PC-9 (cell line): ENCODE results near the gene GPSM1. TPM values are rescaled to one million over a fixed set of nuclear protein-coding genes. Genes with fewer than 3 reads are reported as not detected.

Source experiments
- BruUV-seq: library from RNA; stranded (reverse); fragments of 400-500 nt; replicated peaks from 2 replicates; lab custom pipeline; 2021; lab: Mats Ljungman, UMichigan
- CTCF ChIA-PET: fragments of 300-600 bp; sonication (Branson Sonifier 250); formaldehyde crosslinking; loops from one replicate; lab custom pipeline; 2022; ENCODE audit warnings: antibody characterized with exemption; lab: Charles Lee
- POLR2A ChIA-PET: fragments of 300-600 bp; sonication (Branson Sonifier 250); formaldehyde crosslinking; loops from one replicate; lab custom pipeline; 2022; ENCODE audit warnings: antibody characterized with exemption; ENCODE audit not compliant: unreplicated experiment; lab: Charles Lee
- DNase-seq, 2 experiments: peaks; one replicate each; pipeline versions ENCODE4 v3.0.0 to v3.0.0-alpha.2; 2015 to 2022; ENCODE audit warnings: mixed read lengths in 1 of 2
- H2AFZ ChIP-seq: fragments of 200-600 bp; sonication (generic); 2 replicates; pipeline ENCODE4 v1.8.1; 2017; ENCODE audit warnings: antibody characterized with exemption
- H3F3A ChIP-seq: fragments of 200-600 bp; sonication (generic); 2 replicates; pipeline ENCODE4 v1.8.1; 2017; ENCODE audit warnings: antibody characterized with exemption, mild to moderate bottlenecking, low read depth; ENCODE audit not compliant: insufficient read depth
- H3K27ac ChIP-seq: fragments of 200-600 bp; sonication (generic); 2 replicates; pipeline ENCODE4 v1.6.1; 2016; ENCODE audit warnings: mixed run types
- H3K27me3 ChIP-seq: fragments of 200-600 bp; sonication (generic); 2 replicates; pipeline ENCODE4 v1.6.1; 2016; ENCODE audit warnings: low read depth, mixed run types; ENCODE audit not compliant: insufficient read depth
- H3K36me3 ChIP-seq: fragments of 200-600 bp; sonication (generic); 2 replicates; pipeline ENCODE4 v1.6.1; 2016; ENCODE audit warnings: low read depth, mixed run types
- H3K4me1 ChIP-seq: fragments of 200-600 bp; sonication (generic); replicated peaks from 2 replicates; pipeline ENCODE4 v1.6.1; 2016; ENCODE audit warnings: mixed run types; ENCODE audit not compliant: insufficient read depth
- H3K4me2 ChIP-seq: fragments of 200-600 bp; sonication (generic); 2 replicates; pipeline ENCODE4 v1.6.1; 2017; ENCODE audit warnings: mixed run types
- H3K4me3 ChIP-seq: fragments of 200-600 bp; sonication (generic); 2 replicates; pipeline ENCODE4 v1.6.1; 2016; ENCODE audit warnings: mixed run types
- H3K79me2 ChIP-seq: fragments of 200-600 bp; sonication (generic); 2 replicates; pipeline ENCODE4 v1.6.1; 2017; ENCODE audit warnings: low read depth, mixed run types
- H3K9me2 ChIP-seq: fragments of 200-600 bp; sonication (generic); 2 replicates; pipeline ENCODE4 v1.8.1; 2017; ENCODE audit warnings: mild to moderate bottlenecking; ENCODE audit not compliant: insufficient read depth
- H3K9me3 ChIP-seq: fragments of 200-600 bp; sonication (generic); 2 replicates; pipeline ENCODE4 v1.8.1; 2016; ENCODE audit warnings: low read depth; ENCODE audit not compliant: insufficient read depth
- H4K20me1 ChIP-seq: fragments of 200-600 bp; sonication (generic); 2 replicates; pipeline ENCODE4 v1.8.1; 2017; ENCODE audit not compliant: insufficient read depth
- CTCF ChIP-seq: fragments of 200-600 bp; sonication (generic); conservative IDR thresholded peaks from 2 replicates; pipeline ENCODE4 v1.6.1; 2017; ENCODE audit warnings: mixed run types, antibody characterized with exemption, mild to moderate bottlenecking, moderate library complexity
- EZH2 ChIP-seq: fragments of 200-600 bp; sonication (generic); IDR thresholded peaks from 2 replicates; pipeline ENCODE4 v1.8.0; 2017; ENCODE audit warnings: antibody characterized with exemption, low read depth
- intact Hi-C: fragments of 100-400 bp; cut with micrococcal nuclease; formaldehyde crosslinking; loops from one replicate; pipeline ENCODE4 v1.10.0; 2022; ENCODE audit not compliant: unreplicated experiment
- total RNA-seq: library from RNA; stranded (reverse); gene quantifications from 2 replicates; pipeline ENCODE4 v1.2.3, GENCODE V29; 2021

Gene GPSM1
- total RNA-seq, 1 experiment from 2014 or later = 5.5 TPM

- Histone ChIP-seq H3K79me2 (no peaks in the 10 kb centered on the region), H3K4me3 (no peak overlapping the region), H3K4me1 (peaks cover 10% of the 10 kb centered on the region), H3K36me3 (no peaks in the 10 kb centered on the region), H3K4me2 (no peak overlapping the region), H2AFZ (no peak overlapping the region), H3F3A (peaks cover 2% of the 10 kb centered on the region; the same call in 1 of the 2 replicates), H3K27ac (no peak overlapping the region), H4K20me1 (no peaks in the 10 kb centered on the region), H3K27me3 (peaks cover 7% of the 10 kb centered on the region; the same call in 1 of the 2 replicates), H3K9me3 (no peaks in the 10 kb centered on the region), H3K9me2 (no peaks in the 10 kb centered on the region)
- DNase-seq = no peak
- ChIA-PET CTCF (interaction anchor here (0.6 kb wide), 1 partner anchor 9 kb away, joined by 6 read pairs; no protein-coding TSS in a partner anchor), POLR2A (no interaction called here)
- TF ChIP-seq CTCF (no peak), EZH2 (no peak)
- no TSS peak for BruUV-seq
- intact Hi-C loops = loop anchor here (5.0 to 10.0 kb wide), 2 partner anchors 57 to 320 kb away; partner anchors contain the start of gene CARD9
Measured at GRCh38 chr9:136314944-136315343, 12.4 kb upstream of the GPSM1 start.

GRCh38 chr9:136316271-136316751, 11.0 kb upstream of the GPSM1 start:
- POLR2A ChIA-PET = no interaction called here
- H2AFZ ChIP-seq = no peak overlapping the region
- no peaks in the 10 kb centered on the region for H4K20me1 ChIP-seq
- intact Hi-C loops = loop anchor here (10.0 kb wide), 1 partner anchor 318 kb away; no protein-coding TSS in a partner anchor
- no peaks in the 10 kb centered on the region for H3K9me3 ChIP-seq
- no peak overlapping the region for H3K4me2 ChIP-seq
- DNase-seq = no peak
- BruUV-seq = no TSS peak
- no peaks in the 10 kb centered on the region for H3K9me2 ChIP-seq
- H3K79me2 ChIP-seq = no peaks in the 10 kb centered on the region
- peaks cover 7% of the 10 kb centered on the region; the same call in 1 of the 2 replicates for H3K27me3 ChIP-seq
- CTCF ChIA-PET = no interaction called here
- H3K27ac ChIP-seq = no peak overlapping the region
- TF ChIP-seq CTCF = no peak
- no peak for TF ChIP-seq EZH2
- no peak overlapping the region for H3K4me3 ChIP-seq
- H3K36me3 ChIP-seq = no peaks in the 10 kb centered on the region
- peaks cover 7% of the 10 kb centered on the region for H3K4me1 ChIP-seq
- no peaks in the 10 kb centered on the region for H3F3A ChIP-seq

GRCh38 chr9:136316896-136317676, 10.3 kb upstream of the GPSM1 start:
- Histone ChIP-seq H3K36me3 (no peaks in the 10 kb centered on the region), H3K9me3 (no peaks in the 10 kb centered on the region), H2AFZ (no peak overlapping the region), H3K4me3 (no peak overlapping the region), H3K4me1 (no peaks in the 10 kb centered on the region), H3K27me3 (peaks cover 7% of the 10 kb centered on the region; the same call in 1 of the 2 replicates), H4K20me1 (no peaks in the 10 kb centered on the region), H3F3A (no peaks in the 10 kb centered on the region), H3K79me2 (no peaks in the 10 kb centered on the region), H3K27ac (no peak overlapping the region), H3K9me2 (no peaks in the 10 kb centered on the region), H3K4me2 (no peak overlapping the region)
- POLR2A ChIA-PET = no interaction called here
- no peak for DNase-seq
- TF ChIP-seq EZH2 (no peak), CTCF (no peak)
- BruUV-seq = no TSS peak
- intact Hi-C loops = loop anchor here (10.0 kb wide), 1 partner anchor 318 kb away; no protein-coding TSS in a partner anchor
- CTCF ChIA-PET = no interaction called here
